Effector memory CD4-positive, alpha-beta T cell (primary cell): ENCODE measurements around the gene KCNC1.

Experiments
- DNase-seq, 3 donors: peaks; one replicate each; pipeline ENCODE4 v3.0.0-alpha.2; 2020
- H3K27ac ChIP-seq: 2 replicates; pipeline ENCODE4 v1.7.0; 2013; ENCODE audit warnings: mild to moderate bottlenecking, low read length, moderate library complexity; ENCODE audit not compliant: insufficient read depth, poor library complexity, severe bottlenecking
- H3K27me3 ChIP-seq: replicated peaks from 2 replicates; pipeline ENCODE4 v1.7.0; 2013; ENCODE audit warnings: mild to moderate bottlenecking, low read length; ENCODE audit not compliant: insufficient read depth, control insufficient read depth, poor library complexity, severe bottlenecking
- H3K36me3 ChIP-seq: 2 replicates; pipeline ENCODE4 v1.7.0; 2013; ENCODE audit warnings: mild to moderate bottlenecking, low read length, moderate library complexity; ENCODE audit not compliant: control insufficient read depth, insufficient read depth
- H3K4me1 ChIP-seq: 2 replicates; pipeline ENCODE4 v1.7.0; 2013; ENCODE audit warnings: low read length, mild to moderate bottlenecking; ENCODE audit not compliant: control insufficient read depth, insufficient read depth, poor library complexity, severe bottlenecking
- H3K4me3 ChIP-seq: 2 replicates; pipeline ENCODE4 v1.7.0; 2013; ENCODE audit warnings: low read length, low read depth, mild to moderate bottlenecking; ENCODE audit not compliant: insufficient read depth, poor library complexity, severe bottlenecking
- H3K9me3 ChIP-seq: 2 replicates; pipeline ENCODE4 v1.7.0; 2013; ENCODE audit warnings: mild to moderate bottlenecking, low read length, moderate library complexity; ENCODE audit not compliant: control insufficient read depth

KCNC1 gene

GRCh38 chr11:17745023-17745772, 10.6 kb downstream of the KCNC1 start:
- H3K27ac ChIP-seq, result no peak overlapping the region
- H3K27me3 ChIP-seq, result no peaks in the 10 kb centered on the region
- H3K4me3 ChIP-seq, result no peak overlapping the region
- H3K36me3 ChIP-seq, result no peaks in the 10 kb centered on the region
- no peak for DNase-seq
- no peaks in the 10 kb centered on the region for H3K4me1 ChIP-seq
- H3K9me3 ChIP-seq, result no peaks in the 10 kb centered on the region

- Histone ChIP-seq H3K9me3 (no peaks in the 10 kb centered on the region), H3K27me3 (no peaks in the 10 kb centered on the region), H3K4me3 (no peak overlapping the region), H3K36me3 (no peaks in the 10 kb centered on the region), H3K4me1 (no peaks in the 10 kb centered on the region), H3K27ac (no peak overlapping the region)
- no peak for DNase-seq
These were observed 11.5 kb downstream of the KCNC1 start for GRCh38 chr11:17746096-17746495.

GRCh38 chr11:17747131-17747955, 12.8 kb downstream of the KCNC1 start:
- no peak overlapping the region for H3K27ac ChIP-seq
- no peaks in the 10 kb centered on the region for H3K4me1 ChIP-seq
- H3K27me3 ChIP-seq, result no peaks in the 10 kb centered on the region
- H3K9me3 ChIP-seq, result no peaks in the 10 kb centered on the region
- H3K36me3 ChIP-seq, result no peaks in the 10 kb centered on the region
- no peak for DNase-seq
- H3K4me3 ChIP-seq, result no peak overlapping the region

GRCh38 chr11:17748044-17748443, 13.5 kb downstream of the KCNC1 start:
- Histone ChIP-seq H3K27ac (no peak overlapping the region), H3K4me1 (no peaks in the 10 kb centered on the region), H3K4me3 (no peak overlapping the region), H3K9me3 (no peaks in the 10 kb centered on the region), H3K27me3 (no peaks in the 10 kb centered on the region), H3K36me3 (no peaks in the 10 kb centered on the region)
- no peak for DNase-seq

- Histone ChIP-seq H3K9me3 (no peaks in the 10 kb centered on the region), H3K4me1 (no peaks in the 10 kb centered on the region), H3K27ac (no peak overlapping the region), H3K4me3 (no peak overlapping the region), H3K36me3 (no peaks in the 10 kb centered on the region), H3K27me3 (no peaks in the 10 kb centered on the region)
- no peak for DNase-seq
These were observed 14.5 kb downstream of the KCNC1 start for GRCh38 chr11:17748761-17749721.

- no peak overlapping the region for H3K27ac ChIP-seq
- no peaks in the 10 kb centered on the region for H3K36me3 ChIP-seq
- H3K4me1 ChIP-seq, result no peaks in the 10 kb centered on the region
- no peak for DNase-seq
- no peak overlapping the region for H3K4me3 ChIP-seq
- H3K9me3 ChIP-seq, result no peaks in the 10 kb centered on the region
- H3K27me3 ChIP-seq, result no peaks in the 10 kb centered on the region
These were observed 15.6 kb downstream of the KCNC1 start for GRCh38 chr11:17750013-17750800.

- Histone ChIP-seq H3K36me3 (no peaks in the 10 kb centered on the region), H3K27ac (no peak overlapping the region), H3K9me3 (no peaks in the 10 kb centered on the region), H3K4me3 (no peak overlapping the region), H3K27me3 (no peaks in the 10 kb centered on the region), H3K4me1 (no peaks in the 10 kb centered on the region)
- no peak for DNase-seq
These were observed 16.2 kb downstream of the KCNC1 start for GRCh38 chr11:17750801-17751165.

- H3K4me1 ChIP-seq, result no peaks in the 10 kb centered on the region
- no peak overlapping the region for H3K4me3 ChIP-seq
- DNase-seq, result no peak
- no peaks in the 10 kb centered on the region for H3K36me3 ChIP-seq
- H3K27ac ChIP-seq, result no peak overlapping the region
- H3K9me3 ChIP-seq, result no peaks in the 10 kb centered on the region
- H3K27me3 ChIP-seq, result no peaks in the 10 kb centered on the region
These were observed 17.0 kb downstream of the KCNC1 start for GRCh38 chr11:17751558-17751957.

- DNase-seq, result no peak
- Histone ChIP-seq H3K27ac (no peak overlapping the region), H3K27me3 (no peaks in the 10 kb centered on the region), H3K36me3 (no peaks in the 10 kb centered on the region), H3K4me3 (no peak overlapping the region), H3K4me1 (no peaks in the 10 kb centered on the region), H3K9me3 (no peaks in the 10 kb centered on the region)
These were observed 17.6 kb downstream of the KCNC1 start for GRCh38 chr11:17752144-17752543.
